NCI-H524 (cell line): ENCODE data around the gene SMIM24.

Source experiments
- DNase-seq, 2 experiments: peaks; one replicate each; lab custom pipeline; 2025; lab: John Stamatoyannopoulos, UW

SMIM24 gene

GRCh38 chr19:3497757-3498520 is 17.6 kb upstream of the SMIM24 start:
- DNase-seq, result no peak

DNA sequence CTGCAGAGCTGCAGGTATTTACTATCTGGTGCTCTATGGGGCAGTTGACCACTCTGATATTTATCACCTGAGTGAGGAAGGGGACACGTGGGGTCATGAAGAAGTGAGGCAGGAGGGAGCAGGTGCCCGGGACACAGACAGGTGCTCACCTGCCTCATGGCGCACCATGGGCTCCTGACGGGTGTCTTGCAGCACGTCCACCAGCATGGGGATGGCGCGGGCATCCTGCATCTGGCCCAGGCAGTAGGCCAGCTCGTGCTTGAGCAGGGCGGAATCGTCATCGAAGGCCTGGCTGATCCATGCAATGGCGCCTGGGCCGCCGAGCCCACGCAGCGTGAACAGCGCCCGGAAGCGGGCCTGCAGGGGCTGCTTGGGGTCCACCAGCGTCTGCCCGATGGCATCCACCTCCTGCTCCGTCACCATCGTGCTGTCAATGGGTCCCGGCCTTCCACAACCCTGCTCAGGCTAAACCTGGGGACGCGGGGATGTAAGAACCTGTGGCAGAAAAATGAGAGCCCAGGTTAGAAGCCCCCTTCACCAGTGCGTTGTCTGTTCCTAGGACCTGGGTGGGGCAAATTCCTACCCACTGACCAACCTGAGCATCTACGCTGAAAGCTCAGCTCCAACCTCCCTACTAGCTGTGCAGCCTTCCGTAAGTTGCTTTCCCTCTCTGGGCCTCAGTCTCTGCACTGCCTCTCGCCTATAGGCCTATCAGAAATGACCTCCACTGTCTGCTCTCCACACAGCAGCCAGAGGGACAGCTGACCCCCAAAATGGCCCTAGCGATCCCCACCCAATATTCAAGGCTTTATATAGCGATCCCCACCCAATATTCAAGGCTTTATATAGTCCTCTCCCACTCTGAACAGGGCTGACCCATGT is 16.3 kb upstream of the SMIM24 start:
- DNase-seq, result no peak

DNA sequence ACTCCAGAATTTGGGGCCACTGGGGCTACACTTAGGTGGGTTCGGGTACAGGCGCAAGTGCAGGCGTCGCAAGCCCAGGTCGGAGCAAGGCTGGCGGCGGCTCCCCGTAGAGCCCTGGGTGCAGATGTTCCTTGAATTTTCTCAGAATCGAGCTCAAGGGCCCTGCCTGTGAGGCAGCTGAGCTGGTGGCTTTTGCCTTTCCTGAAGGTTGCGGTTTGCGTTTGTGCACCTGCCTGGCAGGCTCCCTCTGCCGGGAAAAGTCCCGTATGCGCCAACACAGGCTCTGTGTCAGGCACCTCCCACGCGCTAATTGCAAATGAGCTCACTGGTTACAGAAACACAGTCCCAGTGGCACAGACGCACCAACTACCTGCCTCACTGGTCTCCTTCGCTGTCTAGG is 14.2 kb upstream of the SMIM24 start:
- no peak for DNase-seq

DNA sequence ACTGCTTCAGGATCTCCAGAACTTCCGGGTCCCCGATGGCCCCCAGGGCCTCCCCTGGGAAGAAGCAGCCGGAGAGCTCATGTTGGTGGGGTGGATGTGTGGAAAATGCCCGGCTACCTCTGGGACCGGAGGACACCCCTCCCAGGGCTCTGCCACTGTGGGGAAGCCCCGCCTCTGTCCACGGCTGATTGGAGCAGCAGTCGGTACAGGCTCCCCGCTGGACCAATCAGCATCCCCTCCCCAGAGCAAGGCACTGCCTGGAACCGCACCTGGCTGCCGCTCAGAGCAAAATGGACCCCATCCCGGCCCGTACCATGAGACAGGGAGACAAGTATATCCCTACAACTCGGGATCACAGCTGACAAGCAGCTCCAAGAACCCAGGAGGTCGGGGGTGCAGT is 13.7 kb upstream of the SMIM24 start:
- no peak for DNase-seq

- no peak for DNase-seq
Measured at GRCh38 chr19:3493651-3494050, 13.3 kb upstream of the SMIM24 start.

DNA sequence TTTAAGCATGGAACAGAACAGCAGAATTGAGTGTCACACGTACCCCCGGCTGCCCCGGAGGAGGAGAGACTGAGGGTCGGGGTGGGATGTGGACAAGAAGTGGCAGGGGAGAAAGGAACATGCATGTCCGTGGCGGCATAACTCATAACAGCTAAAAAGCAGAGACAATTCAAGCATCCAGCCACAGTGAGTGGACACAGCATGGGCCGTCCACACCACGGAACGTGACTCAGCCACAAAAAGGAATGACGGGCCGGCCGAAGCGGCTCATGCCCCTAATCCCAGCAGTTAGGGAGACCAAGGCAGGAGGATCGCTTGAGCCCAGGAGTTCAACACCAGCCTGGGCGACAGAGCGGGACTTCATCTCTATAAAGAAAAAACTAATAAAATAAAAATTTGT is 12.6 kb upstream of the SMIM24 start:
- DNase-seq, result no peak

GRCh38 chr19:3492131-3492839 is 12.0 kb upstream of the SMIM24 start:
- no peak for DNase-seq

GRCh38 chr19:3491396-3492119 is 11.2 kb upstream of the SMIM24 start:
- no peak for DNase-seq

GRCh38 chr19:3483226-3483628 is 2.9 kb upstream of the SMIM24 start, which contains the start of gene SMIM44:
Gene SMIM44 (minus strand): TSS chr19:3483441. CDS start chr19:3483403, 38 bp downstream.
- peak in 1 of 2 experiments; percentile 54 for DNase-seq

DNA sequence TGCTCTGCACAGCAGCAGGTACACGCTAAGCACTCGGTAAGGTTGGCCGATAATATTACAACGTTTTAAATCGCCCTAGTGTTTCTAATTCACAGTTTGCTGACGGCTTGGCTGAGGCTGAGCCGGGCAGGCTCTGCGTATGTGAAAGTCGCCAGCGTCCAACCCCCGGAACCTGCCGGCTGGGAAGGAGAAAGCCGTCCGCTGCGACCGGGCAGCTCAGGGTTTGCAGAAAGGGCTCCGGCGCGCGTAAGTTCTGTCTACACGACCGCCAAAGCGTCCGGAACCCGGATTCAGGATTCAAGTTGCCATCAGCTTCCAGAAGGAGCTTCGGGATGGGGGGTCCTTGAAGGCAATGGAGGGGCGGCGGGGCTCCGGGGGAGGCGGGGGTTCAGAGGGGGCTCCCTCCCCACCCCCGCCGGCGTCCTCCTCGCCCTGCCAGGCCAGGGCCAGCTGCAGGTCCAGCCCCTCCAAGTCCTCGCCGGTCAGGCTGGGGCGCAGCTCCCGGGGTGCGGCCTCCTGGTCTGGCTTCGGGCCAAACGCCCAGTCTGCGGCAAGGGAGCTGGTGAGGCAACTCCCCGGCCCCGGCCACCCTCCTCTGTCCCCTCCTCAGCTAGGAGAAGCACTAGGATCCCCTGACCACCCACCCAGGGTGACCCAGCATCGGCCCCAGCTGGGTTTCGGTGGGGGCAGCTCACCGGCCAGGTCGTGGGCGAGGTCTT is 2.3 kb upstream of the SMIM24 start:
- peak in 1 of 2 experiments; percentile 33 for DNase-seq

GRCh38 chr19:3481241-3482090 is 1.1 kb upstream of the SMIM24 start:
- no peak for DNase-seq

GRCh38 chr19:3479834-3480215 is 500 bp downstream of the SMIM24 start:
- DNase-seq, result no peak

GRCh38 chr19:3479177-3479833 is 1.0 kb downstream of the SMIM24 start:
- no peak for DNase-seq

GRCh38 chr19:3478409-3479176 is 1.7 kb downstream of the SMIM24 start:
- no peak for DNase-seq

DNA sequence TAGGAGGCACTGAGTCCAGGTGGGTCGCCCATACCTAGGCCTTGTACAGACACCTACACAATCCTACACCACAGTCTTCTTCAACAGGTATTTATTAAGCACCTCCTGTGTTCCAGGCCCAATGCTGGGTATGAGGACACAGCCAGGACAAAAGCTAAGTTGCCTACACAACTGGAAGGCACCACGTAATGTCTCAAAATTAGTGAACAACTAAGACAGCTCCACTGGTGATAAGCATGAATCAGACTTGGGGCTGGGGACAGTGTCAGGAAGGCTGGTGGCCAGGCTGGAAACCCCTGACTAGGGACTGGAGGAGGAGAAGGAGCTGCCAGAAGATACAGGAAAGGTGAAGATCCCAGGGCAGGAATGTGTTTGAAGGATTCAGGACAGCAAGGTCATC is 2.4 kb downstream of the SMIM24 start:
- no peak for DNase-seq

DNA sequence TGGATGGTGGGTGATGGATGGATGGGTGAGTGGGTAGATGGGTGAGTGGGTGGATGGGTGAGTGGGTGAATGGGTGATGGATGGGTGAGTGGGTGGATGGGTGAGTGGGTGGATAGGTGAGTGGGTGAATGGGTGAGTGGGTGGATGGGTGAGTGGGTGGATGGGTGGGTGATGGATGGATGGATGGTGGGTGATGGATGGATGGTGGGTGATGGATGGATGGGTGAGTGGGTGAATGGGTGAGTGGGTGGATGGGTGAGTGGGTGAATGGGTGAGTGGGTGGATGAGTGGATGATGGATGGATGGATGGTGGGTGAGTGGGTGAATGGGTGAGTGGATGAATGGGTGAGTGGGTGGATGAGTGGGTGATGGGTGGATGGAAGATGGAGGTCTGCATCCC is 2.8 kb downstream of the SMIM24 start:
- DNase-seq, result no peak

DNA sequence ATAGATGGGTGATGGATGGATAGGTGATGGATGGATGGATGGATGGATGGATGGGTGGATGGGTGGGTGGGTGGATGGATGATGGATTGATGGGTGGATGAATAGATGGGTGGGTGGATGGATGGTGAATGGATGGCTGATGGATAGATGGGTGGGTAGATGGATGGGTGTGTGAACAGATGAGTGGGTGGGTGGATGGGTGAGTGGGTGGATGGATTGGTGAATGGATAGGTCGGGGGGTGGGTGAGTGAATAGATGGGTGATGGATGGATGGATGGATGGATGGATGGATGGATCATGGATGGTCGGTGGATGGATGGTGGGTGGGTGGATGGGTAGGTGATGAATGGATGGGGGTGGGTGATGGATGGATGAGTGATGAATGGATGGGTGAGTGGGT is 3.5 kb downstream of the SMIM24 start:
- DNase-seq, result no peak

- DNase-seq, result no peak
Measured at GRCh38 chr19:3475449-3475848, 4.9 kb downstream of the SMIM24 start.

DNA sequence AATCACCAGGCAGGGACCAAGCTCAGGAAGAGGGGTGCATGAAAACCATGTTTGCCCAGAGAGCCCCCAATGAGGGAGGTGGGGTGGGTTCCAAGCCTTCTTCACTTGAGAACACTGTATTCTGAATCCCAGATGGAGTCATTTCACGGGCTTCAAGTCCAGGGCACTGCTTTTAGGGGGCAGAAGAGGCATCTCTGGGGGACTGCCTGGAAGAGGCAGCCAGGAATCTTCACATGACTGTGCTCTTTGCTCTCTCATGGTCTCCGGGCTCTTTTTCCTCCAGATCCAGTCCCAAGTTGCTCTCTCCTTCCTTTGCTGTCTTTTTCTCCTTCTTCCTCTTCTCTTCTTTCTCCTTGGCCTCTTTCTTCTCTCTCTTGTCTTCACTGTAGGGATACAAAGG is 5.7 kb downstream of the SMIM24 start:
- no peak for DNase-seq
